SK-N-MC (cell line): ENCODE measurements around the gene XPO1.

ENCODE experiments used
- EZH2 ChIP-seq: fragments of 200-600 bp; sonication (generic); IDR thresholded peaks from one replicate; pipeline ENCODE4 v1.6.1; 2017; ENCODE audit warnings: antibody characterized with exemption
- FOXP2 ChIP-seq: optimal IDR thresholded peaks from 2 replicates; pipeline ENCODE3; 2011; ENCODE audit warnings: mild to moderate bottlenecking, moderate library complexity; ENCODE audit not compliant: insufficient read depth; ENCODE audit errors: extremely low read length, control extremely low read depth
- POLR2AphosphoS5 ChIP-seq: IDR thresholded peaks from 2 replicates; pipeline ENCODE4 v1.6.1; 2012; ENCODE audit warnings: mild to moderate bottlenecking, low read depth, low read length, borderline replicate concordance

DNA sequence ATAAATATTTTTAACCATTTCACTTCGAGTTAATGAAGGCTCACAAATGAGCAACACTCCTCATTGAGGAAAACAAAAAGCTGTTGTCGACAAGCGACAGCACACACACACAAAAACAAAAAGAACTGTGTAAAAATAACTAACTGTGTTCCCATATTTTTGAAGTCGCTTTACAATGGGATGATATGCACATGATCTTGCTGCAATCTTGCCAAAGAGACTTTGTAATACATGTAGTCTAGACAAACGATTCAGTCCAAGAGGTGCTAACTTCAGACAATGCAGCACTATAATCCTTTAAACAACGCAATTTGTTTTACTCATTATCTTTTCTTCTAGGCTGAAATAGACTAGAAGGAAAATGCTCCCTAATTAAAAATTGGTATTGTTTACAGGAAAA is 60.1 kb downstream of the XPO1 start:
- TF ChIP-seq EZH2 (no peak), FOXP2 (no peak), POLR2AphosphoS5 (no peak)
